ENCODE results near the gene FBXO22.

DNA sequence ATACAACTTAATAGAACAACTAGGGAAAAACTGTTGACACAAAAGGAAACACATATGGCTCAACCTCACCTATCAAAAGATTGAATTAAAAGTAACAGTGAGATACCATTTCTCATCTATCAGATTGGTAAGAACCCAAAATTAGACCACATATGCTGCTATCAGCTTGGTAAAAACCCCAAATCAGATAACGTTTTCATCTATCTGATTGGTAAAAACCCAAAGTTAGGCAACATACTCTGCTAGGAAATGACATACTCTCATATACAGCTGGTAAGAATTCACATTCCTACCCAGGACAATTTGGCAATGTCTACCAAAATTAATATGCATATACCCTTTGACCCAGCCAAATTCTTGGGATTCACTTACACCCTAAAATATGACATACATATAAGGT, 82.3 kb downstream of the FBXO22 start:
- no peak for TF ChIP-seq CTCF (conservative IDR thresholded peaks at IDR 0.05 in 1 of 2, IDR thresholded peaks at IDR 0.05 in 1 of 2; ENCODE audit: extremely low read depth in 1 of 2, insufficient read depth in 1 of 2, low read depth in 1 of 2, low read length in 2 of 2)
- no peak for TF ChIP-seq EZH2 (IDR thresholded peaks at IDR 0.05; ENCODE audit: borderline replicate concordance, low read length)
